Endothelial cell of hepatic sinusoid (primary cell): ENCODE results near the gene GFER.
"Not testable (repeated sequence)": the region's sequence is repeated elsewhere in the genome, so short reads cannot be mapped to it uniquely, and the experiment has no call there.

ENCODE experiments used
- in situ Hi-C: cut with HindIII; loops from 2 replicates; pipeline ENCODE4 v1.10.0; 2017; ENCODE audit warnings: low sequenced_read_pairs

Gene GFER

GRCh38 chr16:1983544-1984346 is at the start of gene GFER:
Gene GFER, plus strand, starts transcription at chr16:1984193. Its CDS starts 26 bp downstream, at chr16:1984219.
- in situ Hi-C loops: no loop called here

- in situ Hi-C loops: no loop called here
These were observed 47.0 kb upstream of the GFER start for GRCh38 chr16:1936945-1937479.

- in situ Hi-C loops: no loop called here
These were observed 45.7 kb upstream of the GFER start for GRCh38 chr16:1938316-1938715.

DNA sequence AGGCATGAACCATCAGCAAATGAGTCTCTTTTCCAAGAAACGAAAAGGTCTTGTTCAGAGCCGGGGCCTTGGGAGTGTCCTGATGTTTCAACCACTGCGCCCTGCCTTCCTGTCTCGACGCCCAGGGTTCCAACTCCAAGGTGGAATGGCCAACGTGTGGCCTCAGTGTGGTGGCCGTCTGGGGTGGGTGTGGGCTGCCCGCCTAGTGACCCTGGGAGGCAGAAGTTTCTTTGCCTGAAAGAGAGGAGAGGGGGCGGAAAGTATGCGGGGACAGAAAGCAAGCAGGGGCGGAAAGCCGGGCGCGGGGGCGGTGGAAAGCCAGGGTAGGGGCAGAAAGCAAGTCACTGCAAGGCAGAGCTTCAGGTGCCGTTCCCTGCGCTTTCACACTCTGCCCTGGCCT is 45.1 kb upstream of the GFER start:
- in situ Hi-C loops: no loop called here

- in situ Hi-C loops: not testable (repeated sequence)
These were observed 44.2 kb upstream of the GFER start for GRCh38 chr16:1939833-1940232.

- in situ Hi-C loops: no loop called here
These were observed 43.5 kb upstream of the GFER start for GRCh38 chr16:1940273-1941161.

DNA sequence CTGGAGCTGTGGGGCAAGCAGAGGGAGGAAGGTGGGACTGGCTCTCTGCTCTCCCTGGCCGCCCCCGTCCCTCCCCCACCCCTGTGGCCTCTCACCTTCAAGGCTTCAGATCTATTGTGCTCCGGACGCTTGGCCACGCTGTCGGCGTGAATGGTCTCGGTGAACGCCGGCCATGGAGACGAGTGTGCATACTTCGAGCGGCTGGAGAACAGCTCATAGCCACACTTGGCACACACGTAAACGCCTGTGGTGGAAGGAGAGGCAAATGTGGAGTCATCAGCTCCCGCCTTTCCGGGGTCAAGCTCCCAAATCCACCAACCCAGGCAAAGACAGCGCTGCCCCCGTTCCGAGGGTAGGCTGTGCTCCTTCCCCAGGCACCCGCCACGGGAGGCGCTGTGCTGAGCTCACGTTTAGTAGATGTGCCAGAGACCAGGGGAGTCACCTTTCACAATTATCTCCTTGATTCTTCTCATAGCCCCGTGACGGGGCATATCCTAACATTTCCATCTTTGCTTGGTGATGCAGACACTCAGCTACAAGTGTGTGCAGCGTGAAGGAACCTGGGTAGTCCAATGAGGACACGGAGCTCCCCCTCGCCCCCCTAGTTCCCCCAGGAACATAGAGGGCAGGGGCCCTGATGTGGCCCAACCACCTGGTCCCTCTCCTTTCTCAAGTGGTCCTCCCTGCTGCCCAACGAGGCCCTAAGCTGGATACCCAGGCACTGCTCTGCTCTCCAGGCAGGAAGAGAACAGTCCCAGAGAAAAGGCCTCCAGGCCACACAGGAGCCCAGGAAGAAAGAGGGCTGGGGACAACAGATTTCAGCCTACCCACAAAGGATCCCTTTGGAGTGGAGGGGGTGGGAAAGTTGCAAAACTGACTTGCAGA is 42.6 kb upstream of the GFER start:
- in situ Hi-C loops: no loop called here

- in situ Hi-C loops: no loop called here
These were observed 41.8 kb upstream of the GFER start for GRCh38 chr16:1942047-1942809.

DNA sequence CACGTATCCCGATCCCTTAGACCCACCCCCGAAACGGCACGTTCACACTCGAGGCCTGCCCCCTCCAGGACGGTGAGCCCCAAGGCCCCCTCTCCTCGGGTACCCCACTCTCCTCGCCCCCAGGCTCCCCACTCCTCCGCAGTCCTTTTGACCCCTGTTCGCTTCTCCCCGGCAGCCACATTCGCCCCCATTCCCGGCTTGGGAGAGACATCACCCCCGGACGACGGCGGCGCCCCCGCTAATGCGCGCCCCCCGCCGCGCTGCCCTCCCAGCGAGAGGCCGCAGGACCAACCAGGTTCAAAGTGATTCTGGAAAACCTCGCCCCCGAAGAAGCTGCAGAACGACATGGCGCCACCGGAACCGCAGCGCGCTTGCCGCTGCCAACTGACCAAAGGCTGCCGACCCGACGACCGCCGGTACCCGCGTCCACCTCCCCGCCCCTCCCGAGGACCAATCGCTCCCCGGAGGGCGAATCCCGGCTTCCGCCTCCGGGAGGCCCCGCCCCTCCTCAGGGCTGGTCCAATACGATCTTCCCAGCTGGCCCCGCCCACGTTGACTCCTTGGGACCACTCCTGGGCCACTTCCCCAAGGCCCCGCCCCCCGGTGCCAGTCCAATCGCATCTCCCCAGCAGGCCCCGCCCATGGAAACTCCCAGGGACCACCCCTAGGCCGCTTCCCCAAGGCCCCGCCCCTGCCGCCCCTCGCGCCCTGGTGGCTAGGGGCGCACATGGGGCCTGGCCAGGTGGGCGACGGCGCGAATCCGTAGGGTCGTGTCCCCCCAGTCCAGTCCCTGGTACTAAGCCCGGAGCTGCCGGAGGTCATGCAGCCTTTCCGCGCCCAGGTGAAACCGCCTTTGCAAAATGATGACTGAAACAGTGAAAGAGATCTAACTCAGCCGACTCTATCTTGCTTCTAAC is 40.9 kb upstream of the GFER start, which contains the start of gene MSRB1:
TSS of gene MSRB1 (minus strand) at position 390 of the 917 bp plus-strand sequence. CDS start at position 347, 43 bp downstream.
- in situ Hi-C loops: no loop called here

GRCh38 chr16:1944612-1945199 is 39.3 kb upstream of the GFER start:
- in situ Hi-C loops: no loop called here

DNA sequence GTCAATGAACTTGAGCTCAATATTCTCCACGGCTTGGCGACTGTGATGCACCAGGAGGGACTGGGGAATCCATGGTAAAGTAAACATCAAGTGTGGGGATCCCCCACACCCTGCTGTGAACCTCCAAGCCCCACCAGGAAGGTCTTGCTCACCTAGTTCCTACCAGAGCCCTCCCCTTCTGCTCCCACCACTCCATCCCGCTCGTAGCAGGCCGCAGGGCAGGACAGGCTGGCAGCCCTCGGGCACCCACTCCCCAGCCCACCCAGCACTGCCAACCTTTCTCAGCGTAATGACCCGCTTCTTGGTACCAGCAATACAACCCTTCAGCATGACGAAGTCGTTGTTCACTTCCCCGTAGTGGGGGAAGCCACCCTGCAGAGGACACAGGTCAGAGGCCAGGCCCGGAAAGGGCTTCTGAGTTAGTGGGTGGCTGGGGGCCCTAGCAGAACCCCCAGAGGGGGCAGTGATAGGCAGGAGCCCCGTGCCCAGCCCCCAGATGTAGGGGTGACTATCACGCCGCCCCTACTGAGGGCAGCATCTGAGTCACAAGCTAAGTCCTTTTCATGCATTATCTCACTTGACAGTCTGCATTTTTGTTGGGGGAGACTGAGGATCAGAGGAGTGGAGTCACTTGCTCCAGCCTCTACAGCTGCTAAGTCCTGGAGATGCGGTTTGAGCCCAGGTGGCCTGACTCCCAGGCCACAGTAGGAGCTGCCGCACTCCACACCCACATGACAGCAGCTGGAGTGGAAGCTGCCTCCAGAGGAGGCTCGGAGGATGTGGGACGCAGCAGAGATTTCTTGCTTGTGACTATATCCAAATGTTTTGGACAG is 38.2 kb upstream of the GFER start:
- in situ Hi-C loops: no loop called here

- in situ Hi-C loops: no loop called here
These were observed 37.3 kb upstream of the GFER start for GRCh38 chr16:1946495-1947368.

GRCh38 chr16:1947369-1947670 is 36.7 kb upstream of the GFER start:
- in situ Hi-C loops: no loop called here

- in situ Hi-C loops: no loop called here
These were observed 34.5 kb upstream of the GFER start for GRCh38 chr16:1949507-1949906.

- in situ Hi-C loops: loop anchor here (10.0 kb wide), 1 partner anchor 215 kb away; no protein-coding TSS in a partner anchor
These were observed 33.9 kb upstream of the GFER start for GRCh38 chr16:1950047-1950446.

DNA sequence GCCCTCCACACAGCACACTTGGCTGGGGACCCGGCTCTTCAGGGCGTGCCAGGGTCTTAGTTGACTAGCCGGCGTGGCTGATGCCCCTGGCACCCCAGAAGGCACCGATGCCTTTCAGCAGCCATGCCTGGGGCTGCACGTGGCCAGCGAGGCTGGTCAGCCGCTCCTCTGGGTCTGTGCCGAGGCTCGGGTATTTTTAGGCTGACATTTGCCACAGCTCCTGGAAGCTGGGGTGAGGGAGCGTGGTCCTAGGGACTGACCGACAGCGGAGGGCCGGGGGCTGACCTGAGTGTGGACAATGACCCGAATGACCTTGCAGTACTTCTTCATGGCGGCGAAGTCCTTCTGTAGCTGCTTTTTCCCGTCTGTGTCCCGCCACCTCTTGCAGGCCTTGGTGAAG is 33.4 kb upstream of the GFER start:
- in situ Hi-C loops: loop anchor here (10.0 kb wide), 1 partner anchor 214 kb away; no protein-coding TSS in a partner anchor
